Neuronal stem cell (in vitro differentiated cells): ENCODE results near the gene ARMC2.

Source experiments
- DNase-seq: peaks from one replicate; pipeline ENCODE4 v3.0.0-alpha.2; 2013; ENCODE audit warnings: low spot score
- H2AFZ ChIP-seq: one replicate; pipeline ENCODE4 v1.6.1; 2013; ENCODE audit warnings: mild to moderate bottlenecking, low read length, inconsistent platforms
- H2AK5ac ChIP-seq: 2 replicates; pipeline ENCODE4 v1.6.1; 2013; ENCODE audit warnings: low read depth, mild to moderate bottlenecking, inconsistent platforms, low read length, moderate library complexity, mixed read lengths
- H2BK120ac ChIP-seq: 2 replicates; pipeline ENCODE4 v1.6.1; 2013; ENCODE audit warnings: low read depth, mild to moderate bottlenecking, inconsistent platforms, low read length, moderate library complexity, mixed read lengths
- H2BK12ac ChIP-seq: one replicate; pipeline ENCODE4 v1.6.1; 2013; ENCODE audit warnings: low read length, inconsistent platforms
- H2BK15ac ChIP-seq: 2 replicates; pipeline ENCODE4 v1.6.1; 2013; ENCODE audit warnings: mild to moderate bottlenecking, low read length, inconsistent platforms, mixed read lengths
- H2BK5ac ChIP-seq: one replicate; pipeline ENCODE4 v1.6.1; 2013; ENCODE audit warnings: inconsistent platforms, mild to moderate bottlenecking, low read length, moderate library complexity
- H3K14ac ChIP-seq: one replicate; pipeline ENCODE4 v1.6.1; 2013; ENCODE audit warnings: low read length, inconsistent platforms
- H3K18ac ChIP-seq: 2 replicates; pipeline ENCODE4 v1.6.1; 2013; ENCODE audit warnings: low read length, inconsistent platforms
- H3K23ac ChIP-seq: 2 replicates; pipeline ENCODE4 v1.6.1; 2013; ENCODE audit warnings: low read depth, mild to moderate bottlenecking, mixed read lengths, low read length, inconsistent platforms; ENCODE audit not compliant: poor library complexity
- H3K27ac ChIP-seq: replicated peaks from 3 replicates; pipeline ENCODE4 v1.5.1; 2013; ENCODE audit warnings: low read length, inconsistent platforms
- H3K27me3 ChIP-seq, 3 experiments: 2 replicates each; pipeline ENCODE4 v1.6.1; 2013; ENCODE audit warnings: low read length in 3 of 3, mild to moderate bottlenecking in 2 of 3, inconsistent platforms in 1 of 3, low read depth in 1 of 3, mixed read lengths in 1 of 3, moderate library complexity in 1 of 3; ENCODE audit not compliant: control insufficient read depth in 3 of 3, insufficient read depth in 3 of 3
- H3K36me3 ChIP-seq, 2 donors: replicated peaks in 1 of 2; 2 replicates each; pipeline ENCODE4 v1.6.1; 2013; ENCODE audit warnings: low read length in 2 of 2; ENCODE audit not compliant: control insufficient read depth in 2 of 2, insufficient read depth in 2 of 2
- H3K4ac ChIP-seq: 2 replicates; pipeline ENCODE4 v1.6.1; 2013; ENCODE audit warnings: inconsistent platforms, mild to moderate bottlenecking, low read length, moderate library complexity
- H3K4me1 ChIP-seq, 2 donors: 1 replicate in 1 of 2; 2 replicates in 1 of 2; pipeline ENCODE4 v1.6.1; 2013; ENCODE audit warnings: low read length in 2 of 2, low read depth in 1 of 2; ENCODE audit not compliant: control insufficient read depth in 2 of 2, insufficient read depth in 1 of 2
- H3K4me2 ChIP-seq: one replicate; pipeline ENCODE4 v1.6.1; 2013; ENCODE audit warnings: mild to moderate bottlenecking, low read length, inconsistent platforms; ENCODE audit not compliant: insufficient read depth, poor library complexity, severe bottlenecking
- H3K4me3 ChIP-seq, 2 donors: 2 replicates each; pipeline ENCODE4 v1.5.1; 2013; ENCODE audit warnings: low read length in 2 of 2, mild to moderate bottlenecking in 2 of 2, inconsistent platforms in 1 of 2, moderate library complexity in 1 of 2
- H3K79me1 ChIP-seq: one replicate; pipeline ENCODE4 v1.6.1; 2013; ENCODE audit warnings: low read depth, mild to moderate bottlenecking, inconsistent platforms, low read length, moderate library complexity
- H3K9ac ChIP-seq: one replicate; pipeline ENCODE4 v1.6.1; 2013; ENCODE audit warnings: mild to moderate bottlenecking, low read depth, low read length, inconsistent platforms; ENCODE audit not compliant: poor library complexity
- H3K9me3 ChIP-seq, 2 donors: replicated peaks in 1 of 2; 2 replicates each; pipeline versions ENCODE3 to v1.6.1; 2013; ENCODE audit warnings: low read length in 2 of 2, mild to moderate bottlenecking in 2 of 2, inconsistent platforms in 1 of 2, low read depth in 1 of 2, mixed read lengths in 1 of 2, moderate library complexity in 1 of 2; ENCODE audit not compliant: control insufficient read depth in 2 of 2, insufficient read depth in 1 of 2
- H4K8ac ChIP-seq: one replicate; pipeline ENCODE4 v1.6.1; 2013; ENCODE audit warnings: low read depth, mild to moderate bottlenecking, inconsistent platforms, low read length, moderate library complexity
- H4K91ac ChIP-seq: one replicate; pipeline ENCODE4 v1.6.1; 2013; ENCODE audit warnings: low read length, low read depth, mild to moderate bottlenecking, inconsistent platforms; ENCODE audit not compliant: poor library complexity
- WGBS, 2 donors: extraction: QIAGEN DNeasy Blood & Tissue Kit; methylation state at CpG; one replicate each; pipeline ENCODE4 v1.1.7; 2013; ENCODE audit warnings: missing lambda C conversion rate in 2 of 2, mixed read lengths in 1 of 2; ENCODE audit not compliant: insufficient read length in 2 of 2, insufficient replicate concordance in 1 of 2; ENCODE audit errors: extremely low coverage in 2 of 2; 5-methylcytosine and 5-hydroxymethylcytosine counted together

Gene ARMC2

GRCh38 chr6:108831104-108831503 is 17.1 kb upstream of the ARMC2 start:
- Histone ChIP-seq H4K91ac (no peak overlapping the region), H3K4me1 (peaks cover 0 to 2% of the 10 kb centered on the region in 2 donors), H2BK5ac (no peak overlapping the region), H3K9me3 (peaks cover 0 to 4% of the 10 kb centered on the region in 2 donors), H2BK120ac (no peak overlapping the region), H3K36me3 (no peaks in the 10 kb centered on the region), H3K4me3 (no peak overlapping the region), H3K18ac (no peak overlapping the region), H2BK12ac (no peak overlapping the region), H2AFZ (peak overlapping the region; percentile 68), H3K9ac (no peak overlapping the region), H3K79me1 (no peaks in the 10 kb centered on the region), H2AK5ac (no peak overlapping the region), H2BK15ac (no peak overlapping the region), H3K27me3 (no peaks in the 10 kb centered on the region), H3K14ac (no peak overlapping the region), H3K4ac (no peak overlapping the region), H3K23ac (no peak overlapping the region), H3K4me2 (no peak overlapping the region), H3K27ac (no peak overlapping the region), H4K8ac (no peak overlapping the region)
- no CpG with 5 or more reads among the region's 5 CpGs for WGBS, 2 donors
- DNase-seq, result no peak

- Histone ChIP-seq H4K91ac (no peak overlapping the region), H2AFZ (no peak overlapping the region), H3K4me3 (no peak overlapping the region), H3K14ac (no peak overlapping the region), H3K9me3 (peaks cover 0 to 2% of the 10 kb centered on the region in 2 donors), H2BK15ac (no peak overlapping the region), H3K4me1 (peaks cover 0 to 2% of the 10 kb centered on the region in 2 donors), H3K27ac (no peak overlapping the region), H2AK5ac (no peak overlapping the region), H3K36me3 (no peaks in the 10 kb centered on the region), H3K18ac (no peak overlapping the region), H3K27me3 (peaks cover 0 to 10% (median 4%) of the 10 kb centered on the region in 3 experiments), H3K23ac (no peak overlapping the region), H2BK120ac (no peak overlapping the region), H2BK12ac (no peak overlapping the region), H4K8ac (no peak overlapping the region), H3K9ac (no peak overlapping the region), H3K4ac (no peak overlapping the region), H3K79me1 (no peaks in the 10 kb centered on the region), H2BK5ac (no peak overlapping the region), H3K4me2 (no peak overlapping the region)
- WGBS, 2 donors, result no CpG with 5 or more reads among the region's 8 CpGs
- DNase-seq, result no peak
Measured at GRCh38 chr6:108832738-108833137, 15.5 kb upstream of the ARMC2 start.

GRCh38 chr6:108835218-108835850 is 12.9 kb upstream of the ARMC2 start:
- Histone ChIP-seq H2BK15ac (no peak overlapping the region), H3K4ac (no peak overlapping the region), H2BK5ac (no peak overlapping the region), H3K36me3 (no peaks in the 10 kb centered on the region), H2BK12ac (no peak overlapping the region), H3K79me1 (no peaks in the 10 kb centered on the region), H3K4me1 (peaks cover 2% of the 10 kb centered on the region in 2 donors), H2BK120ac (no peak overlapping the region), H4K91ac (no peak overlapping the region), H3K9ac (no peak overlapping the region), H2AFZ (peak overlapping the region; percentile 15), H3K27me3 (peaks cover 0 to 20% (median 10%) of the 10 kb centered on the region in 3 experiments), H3K4me2 (no peak overlapping the region), H4K8ac (no peak overlapping the region), H2AK5ac (no peak overlapping the region), H3K4me3 (no peak overlapping the region), H3K14ac (no peak overlapping the region), H3K27ac (no peak overlapping the region), H3K23ac (no peak overlapping the region), H3K9me3 (peaks cover 0 to 2% of the 10 kb centered on the region in 2 donors), H3K18ac (no peak overlapping the region)
- WGBS, 2 donors, result no CpG with 5 or more reads among the region's 4 CpGs
- peak; percentile 51 for DNase-seq

- Histone ChIP-seq H3K9me3 (peaks cover 0 to 2% of the 10 kb centered on the region in 2 donors), H3K79me1 (no peaks in the 10 kb centered on the region), H3K18ac (no peak overlapping the region), H3K9ac (no peak overlapping the region), H3K4me3 (no peak overlapping the region), H2AFZ (no peak overlapping the region), H2BK15ac (no peak overlapping the region), H4K91ac (no peak overlapping the region), H3K36me3 (no peaks in the 10 kb centered on the region), H2BK12ac (no peak overlapping the region), H2AK5ac (no peak overlapping the region), H2BK5ac (no peak overlapping the region), H3K23ac (no peak overlapping the region), H3K4me1 (peaks cover 2% of the 10 kb centered on the region in 2 donors), H2BK120ac (no peak overlapping the region), H3K14ac (no peak overlapping the region), H3K27ac (no peak overlapping the region), H4K8ac (no peak overlapping the region), H3K27me3 (peaks cover 0 to 20% (median 10%) of the 10 kb centered on the region in 3 experiments), H3K4me2 (no peak overlapping the region), H3K4ac (no peak overlapping the region)
- DNase-seq, result no peak
- no CpG with 5 or more reads among the region's 3 CpGs for WGBS, 2 donors
Measured at GRCh38 chr6:108836061-108836460, 12.2 kb upstream of the ARMC2 start.
